ENCODE measurements around the gene MATCAP1.

The MATCAP1 gene

GRCh38 chr16:67141391-67141790 is 42.4 kb downstream of the MATCAP1 start:
- no peak for DNase-seq (ENCODE audit: low read depth, low spot score)

- no peak for DNase-seq (ENCODE audit: low read depth, low spot score)
Measured at GRCh38 chr16:67137605-67138004, 46.2 kb downstream of the MATCAP1 start.

GRCh38 chr16:67129422-67129821 is 54.3 kb downstream of the MATCAP1 start:
- no peak for DNase-seq (ENCODE audit: low read depth, low spot score)

GRCh38 chr16:67128887-67129286 is 54.9 kb downstream of the MATCAP1 start:
- DNase-seq (ENCODE audit: low read depth, low spot score) = no peak

GRCh38 chr16:67128417-67128816 is 55.3 kb downstream of the MATCAP1 start:
- no peak for DNase-seq (ENCODE audit: low read depth, low spot score)

Measured in ELF-1 (cell line).